ENCODE data around the gene APP. TPM values are rescaled to one million over a fixed set of nuclear protein-coding genes. Genes with fewer than 3 reads are reported as not detected.
A peak's percentile ranks its signal among the peaks of the same experiment; 100 is the strongest.

The APP gene
- total RNA-seq, 1 experiment from 2014 or later = 560 TPM

- ChIA-PET CTCF (no interaction called here), POLR2A (no interaction called here)
- no peak for DNase-seq (ENCODE audit: low spot score)
- TF ChIP-seq ZNF281 (CRISPR knock-in tag; IDR thresholded peaks at IDR 0.05) (no peak), E2F4 (CRISPR knock-in tag; IDR thresholded peaks at IDR 0.05; ENCODE audit: borderline replicate concordance, low read depth) (no peak), TEAD1 (CRISPR knock-in tag; IDR thresholded peaks at IDR 0.05) (no peak), RELA (CRISPR knock-in tag; IDR thresholded peaks at IDR 0.05; ENCODE audit: borderline replicate concordance) (no peak), KAT7 (CRISPR knock-in tag; IDR thresholded peaks at IDR 0.05; ENCODE audit: borderline replicate concordance) (no peak), E2F1 (CRISPR knock-in tag; IDR thresholded peaks at IDR 0.05) (no peak), FOXP1 (CRISPR knock-in tag; IDR thresholded peaks at IDR 0.05; ENCODE audit: borderline replicate concordance) (no peak), ERG (CRISPR knock-in tag; IDR thresholded peaks at IDR 0.05) (no peak), ELF4 (CRISPR knock-in tag; IDR thresholded peaks at IDR 0.05; ENCODE audit: low read depth) (no peak), ZNF121 (CRISPR knock-in tag; IDR thresholded peaks at IDR 0.05) (no peak), MYBL2 (CRISPR knock-in tag; IDR thresholded peaks at IDR 0.05) (no peak), ARID4B (CRISPR knock-in tag; IDR thresholded peaks at IDR 0.05; ENCODE audit: borderline replicate concordance) (no peak), ZNF232 (CRISPR knock-in tag; IDR thresholded peaks at IDR 0.05) (no peak), NR2C2 (CRISPR knock-in tag; IDR thresholded peaks at IDR 0.05) (no peak), FOXK1 (CRISPR knock-in tag; IDR thresholded peaks at IDR 0.05) (no peak), GRHL2 (CRISPR knock-in tag; IDR thresholded peaks at IDR 0.05; ENCODE audit: insufficient replicate concordance, severe bottlenecking) (no peak)
- Mint-ChIP-seq H3K4me1 (peaks cover 8% of the 10 kb centered on the region), H3K4me3 (no peak overlapping the region), H3K36me3 (peaks cover 88% of the 10 kb centered on the region), H3K27ac (peak overlapping the region; percentile 24; the same call in 1 of the 2 replicates), H3K27me3 (ENCODE audit: low read depth) (no peaks in the 10 kb centered on the region), H3K9me3 (peaks cover 4% of the 10 kb centered on the region; the same call in 1 of the 2 replicates)
- ATAC-seq = no peak
Observed at GRCh38 chr21:25974964-25975363, 195.6 kb downstream of the APP start.
